Suprapubic skin (tissue), 3 donors: ENCODE results near the gene FEZF1.

Source experiments
- POLR2A ChIP-seq, 2 donors: fragments of 450-650 bp; IDR thresholded peaks; one replicate each; pipeline ENCODE4 v1.6.1; 2017; ENCODE audit warnings: antibody characterized with exemption in 2 of 2, mild to moderate bottlenecking in 2 of 2, moderate library complexity in 2 of 2
- TF ChIP-seq, protein P1 (sequence below), 2 donors: fragments of 200-600 bp in 1 of 2; fragments of 450-650 bp in 1 of 2; sonication (generic) in 1 of 2; IDR thresholded peaks; one replicate each; pipeline ENCODE4 v1.5.1; 2016 to 2019; ENCODE audit warnings: antibody characterized with exemption in 2 of 2, mild to moderate bottlenecking in 1 of 2, moderate library complexity in 1 of 2

DNA sequence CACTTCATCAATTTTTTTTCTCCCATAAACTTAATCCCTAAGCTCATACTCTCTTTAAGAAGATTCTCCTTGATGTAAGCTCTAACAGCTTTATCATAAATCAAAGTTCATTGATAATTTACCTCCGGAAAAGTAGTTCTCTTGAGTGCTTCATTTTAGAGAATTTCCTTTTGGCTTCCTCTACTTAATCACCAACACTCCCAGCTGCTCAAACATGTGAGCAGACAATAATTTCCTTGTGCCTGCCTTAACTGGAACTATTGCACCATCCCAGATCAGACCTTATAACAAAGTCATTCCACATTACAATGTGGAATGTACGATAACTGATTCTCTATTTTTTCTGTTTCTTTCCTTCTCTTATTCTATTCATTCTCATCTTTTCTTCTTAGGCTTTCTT lies 5.9 kb downstream of the FEZF1 start:
- TF ChIP-seq, protein P1, sequence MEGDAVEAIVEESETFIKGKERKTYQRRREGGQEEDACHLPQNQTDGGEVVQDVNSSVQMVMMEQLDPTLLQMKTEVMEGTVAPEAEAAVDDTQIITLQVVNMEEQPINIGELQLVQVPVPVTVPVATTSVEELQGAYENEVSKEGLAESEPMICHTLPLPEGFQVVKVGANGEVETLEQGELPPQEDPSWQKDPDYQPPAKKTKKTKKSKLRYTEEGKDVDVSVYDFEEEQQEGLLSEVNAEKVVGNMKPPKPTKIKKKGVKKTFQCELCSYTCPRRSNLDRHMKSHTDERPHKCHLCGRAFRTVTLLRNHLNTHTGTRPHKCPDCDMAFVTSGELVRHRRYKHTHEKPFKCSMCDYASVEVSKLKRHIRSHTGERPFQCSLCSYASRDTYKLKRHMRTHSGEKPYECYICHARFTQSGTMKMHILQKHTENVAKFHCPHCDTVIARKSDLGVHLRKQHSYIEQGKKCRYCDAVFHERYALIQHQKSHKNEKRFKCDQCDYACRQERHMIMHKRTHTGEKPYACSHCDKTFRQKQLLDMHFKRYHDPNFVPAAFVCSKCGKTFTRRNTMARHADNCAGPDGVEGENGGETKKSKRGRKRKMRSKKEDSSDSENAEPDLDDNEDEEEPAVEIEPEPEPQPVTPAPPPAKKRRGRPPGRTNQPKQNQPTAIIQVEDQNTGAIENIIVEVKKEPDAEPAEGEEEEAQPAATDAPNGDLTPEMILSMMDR (IDR thresholded peaks at IDR 0.05), result no peak
- TF ChIP-seq POLR2A (IDR thresholded peaks at IDR 0.05), result no peak
